Stimulated activated CD4-positive, alpha-beta T cell treated with anti-CD3 and anti-CD28 coated beads, Interleukin-4, amount 100 ng/mL, for 1 hour (primary cell): ENCODE data around the gene PEAK1.

Experiments used
- DNase-seq: peaks from one replicate; pipeline ENCODE4 v3.0.0-alpha.2; 2020

PEAK1 gene

DNA sequence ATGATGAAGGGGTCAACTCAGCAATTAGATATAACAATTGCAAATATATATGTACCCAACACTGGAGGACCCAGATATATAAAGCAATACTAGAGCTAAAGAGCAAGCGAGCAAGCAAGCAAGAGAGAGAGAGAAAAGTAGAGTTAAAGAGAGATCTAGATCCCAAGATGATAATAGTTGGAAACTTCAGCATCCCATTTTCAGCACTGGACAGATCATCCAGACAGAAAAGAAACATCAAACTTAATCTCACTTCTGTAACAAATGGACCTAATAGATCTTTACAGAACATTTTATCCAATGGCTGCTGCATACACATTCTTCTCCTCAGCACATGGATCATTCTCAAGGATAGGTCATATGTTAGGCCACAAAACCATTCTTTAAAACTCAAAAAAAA is 23.2 kb downstream of the PEAK1 start:
- DNase-seq, result no peak

DNA sequence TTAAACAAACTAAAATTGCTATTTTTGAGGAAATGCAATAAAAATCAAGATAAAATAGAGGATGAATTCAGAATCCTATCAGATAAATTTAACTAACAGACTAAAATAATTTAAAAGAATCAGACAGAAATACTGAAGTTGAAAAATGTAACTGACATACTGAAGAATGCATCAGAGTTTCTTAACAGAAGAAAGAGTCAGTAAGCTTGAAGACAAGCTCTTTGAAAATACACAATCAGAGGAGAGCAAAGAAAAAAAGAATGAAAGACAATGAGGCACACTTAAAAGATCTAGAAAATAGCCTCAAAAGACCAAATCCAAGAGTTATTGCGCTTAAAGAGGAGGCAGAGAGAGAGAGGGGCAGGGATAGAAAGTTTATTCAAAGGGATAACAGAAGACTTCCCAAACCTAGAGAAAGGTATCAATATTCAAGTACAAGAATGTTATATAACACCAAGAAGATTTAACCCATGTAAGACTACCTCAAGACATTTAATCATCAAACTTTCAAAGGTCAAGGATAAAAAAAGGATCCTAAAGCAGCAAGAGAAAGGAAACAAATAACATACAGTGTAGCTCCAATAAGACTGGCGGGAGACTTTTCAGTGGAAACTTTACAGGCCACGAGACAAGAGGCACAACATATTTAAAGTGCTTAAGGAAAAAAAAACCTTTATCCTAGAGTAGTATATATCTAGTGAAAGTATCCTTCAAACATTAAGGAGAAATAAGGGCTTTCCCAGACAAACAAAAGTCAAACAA is 24.7 kb downstream of the PEAK1 start:
- DNase-seq, result no peak

DNA sequence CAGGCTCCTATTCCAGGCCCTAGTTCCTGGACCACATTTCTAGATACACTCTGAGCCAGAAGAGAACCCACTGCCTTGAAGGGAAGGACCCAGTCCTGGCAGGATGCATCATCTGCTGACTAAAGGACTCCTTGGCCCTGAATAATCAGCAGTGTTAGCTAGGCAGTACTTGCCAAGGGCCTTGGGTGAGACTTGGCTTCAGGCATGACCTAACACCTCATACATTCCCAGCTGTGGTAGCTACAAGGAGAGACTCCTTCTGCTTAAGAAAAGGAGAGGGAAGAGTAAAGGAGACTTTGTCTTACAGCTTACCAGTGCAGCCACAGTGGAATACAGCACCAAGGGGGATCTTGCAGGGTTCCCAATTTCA is 26.4 kb downstream of the PEAK1 start:
- no peak for DNase-seq

DNA sequence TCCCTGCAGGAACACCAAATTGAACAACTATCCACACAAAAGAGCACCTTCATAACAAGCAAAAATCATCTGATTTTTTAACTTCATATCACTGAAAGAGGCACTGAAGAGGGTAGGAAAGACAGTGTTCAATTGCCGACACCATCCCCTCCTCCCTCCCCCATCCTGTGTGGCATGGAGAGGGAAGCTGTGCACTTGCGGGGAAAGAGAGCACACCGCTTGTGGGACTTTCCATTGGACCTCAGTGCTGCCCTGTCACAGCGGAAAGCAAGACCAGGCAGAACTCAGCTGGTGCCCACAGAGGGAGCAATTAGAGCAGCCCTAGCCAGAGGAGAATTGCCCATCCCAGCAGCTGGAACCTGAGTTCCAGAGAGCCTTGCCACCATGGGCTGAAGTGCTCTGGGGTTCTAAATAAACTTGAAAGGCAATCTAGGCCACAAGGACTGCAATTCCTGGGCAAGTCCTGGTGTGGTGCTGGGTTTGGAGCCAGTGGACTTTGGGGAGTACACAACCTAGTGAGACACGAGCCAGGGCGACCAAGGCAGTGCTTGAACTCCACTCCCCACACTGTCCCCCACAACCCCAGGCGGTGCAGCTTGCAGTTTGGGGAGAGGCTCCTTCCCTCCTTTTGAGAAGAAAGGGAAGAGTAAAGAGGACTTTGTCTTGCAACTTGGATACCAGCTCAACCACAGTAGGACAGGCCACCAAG is 27.0 kb downstream of the PEAK1 start:
- DNase-seq, result no peak

DNA sequence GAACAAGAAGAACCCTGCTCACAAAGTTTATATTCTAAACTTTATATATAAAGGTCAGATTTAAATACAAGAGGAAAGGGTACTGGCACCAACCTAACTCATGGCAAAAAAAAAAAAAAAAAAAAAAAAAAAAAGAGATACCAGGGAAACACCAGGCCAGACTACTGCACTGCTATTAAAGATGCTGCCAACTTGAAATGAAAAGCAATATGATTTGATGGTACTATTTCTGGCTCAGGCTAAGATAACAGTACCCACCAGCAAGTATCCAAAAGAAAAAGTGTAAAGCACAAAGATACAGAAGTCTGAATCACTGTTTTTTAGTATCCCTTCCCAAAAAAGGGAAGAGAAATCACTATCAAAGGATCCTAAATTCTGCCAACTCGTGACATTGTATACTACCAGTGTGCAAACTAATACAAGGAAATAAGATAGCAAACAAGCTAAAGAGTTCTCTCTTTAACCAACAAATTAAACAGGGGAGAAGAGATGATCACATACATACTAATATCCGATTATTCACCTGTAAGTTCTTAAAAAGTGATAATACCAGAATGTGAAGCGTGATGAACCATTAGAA is 28.4 kb downstream of the PEAK1 start:
- no peak for DNase-seq

DNA sequence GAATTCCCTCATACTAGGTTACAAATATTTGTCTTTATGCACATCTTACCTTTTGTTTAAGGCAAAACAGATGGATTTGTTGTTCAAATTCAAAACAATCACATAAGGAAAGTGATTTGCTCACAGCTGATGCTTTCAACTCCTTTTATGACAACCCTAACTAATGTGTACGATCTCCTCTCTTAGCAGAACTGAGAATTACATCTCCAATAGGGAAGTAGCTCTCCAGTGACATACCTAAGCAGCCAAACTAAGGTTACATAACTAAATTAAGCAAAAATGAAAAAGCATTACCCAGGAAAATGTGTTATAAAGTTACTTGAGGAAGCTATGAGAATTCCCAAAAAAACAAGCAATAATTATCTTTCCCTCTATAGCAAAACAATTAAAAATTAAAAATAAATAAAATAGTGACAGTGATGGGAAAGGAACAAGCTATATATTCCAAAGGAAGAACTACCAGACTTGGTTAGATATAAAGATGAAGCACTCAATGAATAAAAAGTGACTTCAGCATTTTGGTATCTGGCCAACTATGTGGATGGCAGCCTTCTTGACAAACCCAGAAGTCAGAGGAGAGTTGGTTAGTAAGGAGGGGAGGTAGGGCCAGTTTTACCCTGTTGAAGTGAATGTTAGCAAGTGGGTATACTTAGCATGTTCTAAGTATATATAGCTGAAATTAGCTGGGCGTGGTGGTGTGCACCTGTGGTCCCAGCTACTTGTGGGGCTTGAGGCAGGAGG is 32.4 kb downstream of the PEAK1 start:
- DNase-seq, result no peak

DNA sequence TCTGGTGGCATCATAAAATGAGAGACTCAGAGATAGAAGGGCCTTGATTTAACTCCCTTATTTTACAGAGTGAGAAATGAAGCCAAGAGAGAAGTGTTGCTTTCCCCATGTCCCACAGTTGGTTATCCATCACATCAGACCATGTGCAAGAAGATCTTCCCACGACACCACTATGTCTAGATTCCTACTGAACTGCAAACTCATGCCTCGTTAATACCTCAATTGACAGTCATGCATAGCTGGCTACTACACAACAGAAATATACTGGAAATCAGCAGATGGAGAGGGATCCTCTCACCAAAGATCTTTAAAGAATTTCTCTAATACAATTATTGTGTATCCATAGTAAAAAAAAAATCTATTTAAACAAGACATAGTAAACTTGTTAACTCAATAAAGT is 33.3 kb downstream of the PEAK1 start:
- DNase-seq, result no peak

DNA sequence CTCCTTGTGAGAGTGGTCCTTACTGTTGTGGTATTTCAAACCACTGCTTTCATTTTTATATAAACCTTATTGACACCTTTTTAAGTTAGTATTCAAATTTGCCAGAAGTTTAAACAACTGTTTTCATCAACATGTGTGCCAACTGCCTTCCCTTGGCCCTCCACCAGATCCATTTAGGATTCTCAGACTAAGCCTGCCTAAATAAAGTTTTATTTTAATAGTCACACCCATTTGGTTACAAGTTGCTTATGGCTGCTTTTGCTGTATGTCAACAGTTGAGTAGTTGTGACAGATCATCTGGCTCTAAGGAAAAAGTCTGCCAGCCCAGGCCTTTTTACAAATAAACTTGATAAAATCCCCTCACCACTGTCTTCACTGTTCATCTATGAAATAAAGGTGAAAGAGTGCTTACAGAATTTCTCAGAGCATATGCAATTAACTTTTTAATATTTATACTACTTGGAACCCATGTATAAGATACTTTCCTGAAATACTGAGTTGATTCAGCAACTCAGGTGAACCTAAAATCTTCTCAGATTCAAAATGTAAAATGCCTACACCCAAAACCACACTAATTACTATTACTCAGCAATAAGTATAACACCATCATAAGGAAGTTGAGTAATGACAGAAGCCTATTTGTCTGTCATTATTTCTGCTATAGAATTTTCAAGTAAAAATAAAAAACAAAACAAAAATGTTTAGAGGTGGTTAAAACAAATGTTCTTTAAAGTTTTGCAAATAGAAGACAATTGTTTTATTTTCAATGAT is 35.1 kb downstream of the PEAK1 start:
- no peak for DNase-seq

DNA sequence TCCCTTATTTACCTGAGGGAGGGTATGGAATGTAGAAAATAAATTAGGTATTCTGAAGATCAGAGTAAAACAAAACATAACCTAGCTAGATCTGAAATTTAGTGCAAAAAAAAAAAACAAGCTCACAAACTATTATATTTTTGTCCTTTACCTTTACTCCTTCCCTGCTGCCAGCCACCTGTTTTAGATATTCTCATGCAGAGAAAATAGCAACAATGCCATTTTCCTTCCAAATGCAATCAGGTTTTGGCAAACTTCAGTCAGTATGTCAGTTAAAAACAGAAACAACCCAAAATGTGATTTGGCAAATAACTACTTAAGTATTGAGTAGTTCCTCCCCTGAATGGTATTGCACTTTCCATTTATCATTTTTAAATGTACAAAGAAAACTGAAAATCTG is 35.8 kb downstream of the PEAK1 start:
- DNase-seq, result no peak

DNA sequence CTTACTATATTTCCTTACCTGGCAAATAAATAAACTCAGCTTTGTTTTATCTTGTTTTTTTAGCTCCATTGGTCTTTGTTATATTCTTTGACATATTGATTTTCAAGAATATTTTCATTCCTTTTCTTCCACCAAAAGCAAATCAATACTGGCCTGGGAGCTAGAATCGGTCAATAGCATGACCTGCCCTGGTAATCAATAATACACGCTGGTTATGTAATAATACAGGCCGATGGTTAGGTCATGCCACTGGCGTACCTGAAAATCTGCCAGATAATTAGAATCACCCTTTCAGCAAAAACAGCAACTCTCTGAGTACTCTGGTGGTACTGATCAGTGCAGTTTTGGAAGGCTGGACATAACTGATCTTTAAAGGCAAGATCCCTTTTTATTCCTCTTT is 39.9 kb downstream of the PEAK1 start:
- no peak for DNase-seq

DNA sequence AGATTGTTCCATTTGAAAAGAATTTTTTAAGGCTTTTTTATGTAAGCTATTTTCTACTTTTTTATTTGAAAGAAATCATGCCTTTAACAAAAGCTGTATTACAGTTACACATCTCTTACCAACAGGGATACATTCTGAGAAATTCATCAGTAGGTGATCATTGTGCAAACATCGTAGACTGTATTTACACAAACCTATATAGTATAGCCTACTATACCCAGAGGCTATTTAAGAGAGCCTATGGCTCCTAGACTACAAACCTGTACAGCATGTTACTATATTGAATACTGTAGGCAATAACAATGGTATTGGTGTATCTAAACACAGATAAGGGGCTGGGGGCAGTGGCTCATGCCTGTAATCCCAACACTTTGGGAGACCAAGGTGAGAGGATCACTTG is 43.1 kb downstream of the PEAK1 start:
- no peak for DNase-seq

DNA sequence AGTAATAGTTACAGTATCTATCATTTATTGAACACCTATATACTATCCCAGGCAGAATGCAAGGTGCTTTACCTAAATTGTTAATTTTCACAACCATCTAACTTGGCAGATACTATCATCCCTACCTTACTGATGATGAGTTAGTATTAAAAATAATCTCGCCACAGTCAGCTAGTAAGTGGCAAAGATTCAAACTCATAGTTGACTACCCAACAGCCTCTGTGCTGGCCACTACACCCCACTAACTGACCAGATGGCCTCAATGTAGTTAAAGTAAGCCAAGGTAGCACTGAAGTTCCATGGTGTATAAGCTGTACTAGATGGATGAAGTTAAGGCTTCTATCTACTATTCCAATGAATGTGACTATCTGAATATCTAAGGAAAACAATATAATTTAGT is 44.8 kb downstream of the PEAK1 start:
- no peak for DNase-seq

DNA sequence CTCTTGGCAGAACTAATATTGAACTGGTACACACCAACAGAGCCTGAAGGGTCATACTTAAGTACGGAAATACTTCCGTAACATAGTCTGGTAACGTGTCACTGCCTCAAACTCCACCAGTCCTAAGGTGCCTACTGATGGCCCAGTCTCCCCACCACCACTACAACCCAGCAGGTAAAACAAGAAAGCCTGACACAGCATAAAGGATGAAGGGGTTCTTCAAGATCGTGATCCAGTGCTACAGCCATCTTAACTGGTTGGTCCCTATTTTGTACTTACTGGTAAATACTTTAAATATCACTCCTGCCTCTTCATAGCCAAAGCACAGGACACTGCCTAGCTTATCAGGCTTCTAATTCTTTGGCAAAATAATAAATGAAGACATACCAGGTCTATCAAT is 46.5 kb downstream of the PEAK1 start:
- DNase-seq, result no peak

DNA sequence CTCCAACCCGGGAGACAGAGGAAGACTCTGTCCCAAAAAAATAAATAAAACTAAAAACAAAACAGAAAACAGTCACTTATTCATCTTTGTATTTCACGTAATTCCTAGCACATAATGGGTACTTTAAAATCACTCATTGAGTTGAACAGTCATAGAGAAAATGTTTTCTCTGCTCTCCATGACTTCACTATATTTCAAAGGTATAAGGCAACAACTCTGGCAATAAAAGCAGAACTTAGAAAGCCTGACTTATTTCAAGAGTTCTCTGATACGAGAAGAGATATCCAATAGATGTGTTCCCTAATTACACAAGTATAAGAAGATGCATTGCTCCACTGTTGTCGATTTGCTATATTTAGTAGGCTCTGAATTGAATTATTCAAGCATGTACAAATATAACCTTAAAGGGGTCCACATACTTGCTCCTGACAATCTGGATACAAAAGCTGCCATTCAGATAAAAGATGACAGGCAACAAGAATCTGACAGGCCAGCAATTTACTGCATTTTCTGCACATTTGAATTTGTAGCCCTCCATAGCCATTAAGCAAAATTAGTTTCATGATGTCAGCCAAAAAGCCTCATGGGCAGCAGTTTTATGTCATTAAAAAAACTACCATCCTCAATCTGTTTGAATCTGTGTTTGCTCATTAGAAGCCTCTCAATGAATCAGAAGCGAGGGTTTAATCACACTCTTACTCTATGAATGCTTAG is 47.9 kb downstream of the PEAK1 start:
- no peak for DNase-seq

DNA sequence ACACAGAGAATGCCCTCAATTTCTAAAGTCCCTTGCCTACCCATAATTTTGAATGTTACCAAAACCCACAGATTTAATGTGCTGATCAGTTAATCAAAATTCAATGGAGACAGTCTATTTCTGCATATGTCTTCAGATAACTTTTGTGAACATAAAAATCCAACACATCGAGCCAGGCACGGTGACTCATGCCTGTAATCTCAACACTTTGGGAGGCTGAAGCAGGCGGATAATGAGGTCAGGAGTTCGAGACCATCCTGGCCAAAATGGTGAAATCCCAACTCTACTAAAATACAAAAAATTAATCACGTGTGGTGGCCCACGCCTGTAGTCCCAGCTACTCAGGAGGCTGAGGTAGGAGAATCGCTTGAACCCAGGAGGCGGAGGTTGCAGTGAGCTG is 49.3 kb downstream of the PEAK1 start:
- no peak for DNase-seq

DNA sequence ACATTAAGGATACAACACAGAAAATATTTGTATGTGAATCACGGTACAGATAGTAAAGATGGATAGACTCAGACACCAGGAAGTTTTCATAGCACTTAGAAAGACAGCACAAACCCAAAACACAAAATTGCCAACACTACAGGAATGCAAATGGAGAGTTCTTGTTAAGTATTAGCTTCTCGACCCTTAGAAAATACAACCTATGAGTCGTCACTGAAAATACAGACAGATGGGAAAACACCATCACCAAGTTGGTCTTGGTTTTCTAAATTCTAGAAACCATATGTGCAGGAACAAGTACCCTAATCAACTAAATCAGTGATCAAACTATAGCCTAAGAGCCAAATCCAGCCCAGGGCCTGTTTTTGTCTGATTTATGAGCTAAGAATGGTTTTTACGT is 50.7 kb downstream of the PEAK1 start:
- no peak for DNase-seq

DNA sequence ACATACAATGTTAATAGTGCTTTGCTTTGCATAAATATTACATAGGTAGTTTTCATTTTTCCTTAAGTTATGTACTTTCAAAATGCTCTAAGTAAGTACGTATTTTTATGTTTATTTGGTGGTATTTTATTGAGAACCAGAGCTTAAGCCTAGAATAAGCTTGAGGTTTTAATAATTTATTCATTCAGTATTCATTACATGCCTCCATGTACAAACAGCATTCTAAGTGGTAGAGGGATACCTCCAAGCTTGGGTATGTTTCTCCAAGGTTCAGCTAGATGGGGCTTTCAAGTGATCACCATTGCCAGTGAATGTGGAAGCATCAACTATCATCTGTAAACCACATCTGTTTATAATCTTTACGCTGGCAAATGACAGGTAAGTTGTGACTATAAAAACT is 52.3 kb downstream of the PEAK1 start:
- no peak for DNase-seq

DNA sequence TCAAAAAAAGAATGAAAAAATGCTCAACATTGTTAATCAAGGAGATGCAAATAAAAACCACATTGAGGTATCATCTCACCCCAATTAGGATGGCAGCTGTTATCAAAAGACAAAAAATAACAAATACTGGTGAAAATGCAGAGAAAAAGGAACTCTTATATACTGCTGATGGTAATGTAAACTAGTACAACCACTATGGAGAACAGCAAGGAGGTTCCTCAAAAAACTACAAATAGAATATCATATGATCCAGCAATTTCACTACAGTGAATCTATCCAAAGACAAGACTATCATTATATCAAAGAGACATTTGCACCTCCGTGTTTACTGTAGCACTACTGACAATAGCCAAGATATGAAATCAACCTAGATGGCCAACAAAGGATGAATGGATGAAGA is 58.4 kb downstream of the PEAK1 start:
- DNase-seq, result no peak

DNA sequence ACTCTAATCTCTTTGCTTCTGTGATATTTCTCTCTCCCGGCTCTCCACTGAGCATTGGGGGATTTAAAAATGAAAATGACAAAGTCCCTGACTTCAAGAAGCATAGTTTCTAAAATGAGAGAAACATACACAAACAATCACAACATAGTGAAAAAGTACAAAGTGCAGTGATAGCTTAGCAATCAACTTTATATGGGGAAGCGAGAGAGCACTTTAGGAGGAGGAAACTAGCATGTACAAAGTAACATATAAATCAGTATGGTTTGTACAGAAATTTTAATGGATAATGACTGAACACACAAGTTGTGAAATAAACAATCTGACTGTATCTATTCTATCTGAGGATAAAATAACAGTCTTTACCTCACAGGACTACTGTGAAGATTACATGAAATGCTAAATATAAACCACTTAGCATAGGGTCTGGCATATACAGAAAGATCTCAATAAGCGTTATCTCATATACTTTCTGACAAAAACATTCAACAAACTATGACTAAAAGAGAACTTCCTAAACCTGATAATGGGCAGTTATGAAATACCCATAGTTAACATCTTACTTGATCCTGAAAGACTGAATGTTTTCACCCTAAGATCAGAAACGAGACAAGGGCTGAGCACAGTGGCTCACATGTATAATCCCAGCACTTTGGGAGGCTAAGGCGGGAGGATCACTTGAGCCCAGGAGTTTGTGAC is 61.2 kb downstream of the PEAK1 start:
- DNase-seq, result no peak

DNA sequence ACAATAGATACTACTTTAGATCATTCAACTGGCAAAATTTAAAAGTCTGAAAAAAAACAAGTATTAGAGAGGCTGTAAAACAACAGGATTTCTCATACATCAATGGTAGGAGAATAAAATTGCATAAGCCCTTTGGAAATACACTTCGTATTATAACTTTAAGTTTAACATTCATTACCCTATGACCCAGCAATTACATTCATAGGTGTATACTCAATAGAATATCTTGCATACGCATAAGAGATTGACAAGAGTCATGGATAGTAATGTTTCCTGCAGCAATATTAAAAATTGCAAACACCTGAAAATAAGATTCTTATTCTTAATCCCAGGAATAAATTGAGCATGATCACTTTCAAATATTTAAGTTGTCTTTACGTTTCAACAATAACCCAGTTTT is 63.6 kb downstream of the PEAK1 start:
- no peak for DNase-seq

DNA sequence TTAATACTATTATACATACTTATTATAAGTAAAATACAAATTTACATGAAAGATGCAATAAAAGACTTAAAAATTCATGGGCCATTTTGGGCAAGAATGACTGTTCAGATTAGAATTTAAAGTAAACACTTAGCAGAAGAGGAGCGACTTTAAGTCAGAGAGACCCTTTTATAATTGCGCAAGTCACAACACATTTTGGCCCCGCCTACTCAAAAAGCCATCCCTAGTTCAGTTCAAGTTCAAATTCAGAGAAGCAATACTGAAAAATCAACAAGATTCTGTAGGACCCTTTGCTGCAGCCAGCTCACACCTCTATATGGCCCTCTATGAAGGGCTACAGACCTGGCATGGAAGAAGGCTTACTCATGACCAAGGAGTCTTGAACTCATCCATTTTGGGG is 64.6 kb downstream of the PEAK1 start:
- no peak for DNase-seq

DNA sequence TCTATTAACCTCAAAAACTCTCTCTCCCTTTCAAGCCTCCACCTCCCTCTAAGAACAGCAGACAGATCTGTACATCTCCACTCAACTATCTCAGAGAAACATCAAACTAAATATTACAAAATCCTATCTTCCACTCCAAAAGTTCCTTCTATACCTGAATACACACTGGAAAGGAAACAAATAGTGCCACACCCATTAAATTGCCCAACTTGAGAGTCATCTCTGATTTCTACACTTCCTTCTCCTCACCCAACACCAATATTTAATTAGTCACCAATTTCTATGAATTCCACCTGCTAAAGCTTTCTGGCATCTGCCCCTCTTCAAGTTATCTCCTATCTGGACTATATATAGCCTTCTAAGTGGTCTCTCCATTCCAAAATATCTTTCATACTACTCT is 65.8 kb downstream of the PEAK1 start:
- DNase-seq, result no peak
